Measurements from ENCODE around the gene RPN2.
"Not testable (repeated sequence)": the region's sequence is repeated elsewhere in the genome, so short reads cannot be mapped to it uniquely, and the experiment has no call there.

The RPN2 gene

DNA sequence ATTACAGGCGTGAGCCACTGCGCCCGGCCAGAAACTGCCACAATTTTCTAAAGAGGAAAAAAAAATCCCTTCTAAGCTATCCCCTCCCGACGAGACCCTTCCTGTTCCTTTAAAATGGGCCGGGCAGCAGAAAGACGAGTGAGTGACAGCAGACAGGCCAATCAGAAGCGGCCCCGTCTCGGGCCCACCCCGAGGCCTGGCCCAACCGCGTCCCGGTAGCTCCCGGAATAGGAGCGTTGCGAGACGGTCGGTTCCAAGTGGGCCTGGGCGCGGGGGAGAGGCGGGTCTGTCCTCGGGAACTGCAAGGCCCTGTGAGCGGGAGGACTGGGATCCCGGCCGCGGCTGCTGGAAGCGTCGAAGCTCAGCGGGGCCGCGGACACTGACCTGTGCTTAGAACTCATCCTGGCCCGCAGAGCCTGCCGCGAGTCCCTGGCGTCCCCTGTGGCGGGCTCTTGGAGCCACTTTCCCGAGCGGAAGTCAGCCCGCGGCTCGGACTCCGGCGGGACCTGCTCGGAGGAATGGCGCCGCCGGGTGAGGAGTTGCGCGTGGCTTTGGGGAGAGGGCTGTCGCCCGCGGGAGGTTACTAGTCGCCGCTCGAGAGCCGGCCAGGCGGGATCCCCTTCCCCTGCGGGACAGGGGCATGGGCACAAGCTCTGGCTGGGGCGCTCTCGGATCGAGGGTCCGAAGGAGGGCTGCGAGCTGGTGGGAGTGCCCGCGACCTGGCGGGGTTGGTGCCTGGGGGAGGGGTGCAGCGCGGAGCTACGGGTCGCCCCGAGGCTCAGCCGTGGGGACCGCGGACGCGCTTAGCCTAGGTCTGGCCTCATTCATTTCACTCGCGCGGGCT lies at the start of gene RPN2, which contains the start of gene MROH8:
Gene RPN2 (plus strand): TSS at position 492 of the 844 bp plus-strand sequence. CDS start 27 bp downstream, at position 519.
Gene MROH8 (minus strand): TSS at position 710 of the 844 bp plus-strand sequence.
- DNase-seq (ENCODE audit: low read depth) = peak; percentile 99

DNA sequence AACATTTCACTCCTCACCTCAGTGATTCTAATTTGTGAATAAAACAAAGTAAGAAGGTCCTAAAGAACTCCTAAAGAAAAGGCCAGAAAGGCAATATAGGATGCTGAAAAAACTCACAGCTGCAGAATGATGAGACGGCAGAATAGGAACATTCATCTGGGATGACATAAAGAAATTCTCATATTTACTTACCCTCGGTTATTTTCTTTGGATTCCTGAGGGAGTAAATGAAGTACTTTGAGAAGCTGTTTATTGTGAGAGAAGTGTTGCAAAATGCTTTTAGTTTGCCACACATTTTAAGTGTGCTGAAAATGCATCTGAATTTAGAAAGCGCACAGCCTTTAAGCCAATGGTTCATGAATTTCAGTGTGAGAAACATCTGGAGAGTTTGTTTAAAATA lies 47.6 kb upstream of the RPN2 start:
- no peak for DNase-seq (ENCODE audit: low read depth)

DNA sequence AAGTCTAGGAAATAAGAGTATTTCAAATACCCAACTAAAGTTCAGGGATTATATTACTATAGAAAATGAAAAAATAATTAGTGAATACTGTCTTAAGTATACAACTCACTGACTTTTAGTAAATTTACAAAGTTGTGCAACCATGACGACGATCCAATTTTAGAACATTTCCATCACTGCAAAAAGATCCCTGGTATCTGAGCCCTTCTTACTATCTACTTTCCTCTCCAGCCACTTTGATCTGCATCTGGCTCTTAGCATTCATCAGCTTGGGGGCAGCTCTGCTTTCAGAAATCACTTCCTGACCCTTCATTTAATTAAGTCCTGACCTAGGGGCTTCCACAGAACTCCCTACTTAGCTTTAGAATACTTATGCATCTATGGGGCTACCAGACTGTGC lies 45.2 kb upstream of the RPN2 start:
- no peak for DNase-seq (ENCODE audit: low read depth)

DNA sequence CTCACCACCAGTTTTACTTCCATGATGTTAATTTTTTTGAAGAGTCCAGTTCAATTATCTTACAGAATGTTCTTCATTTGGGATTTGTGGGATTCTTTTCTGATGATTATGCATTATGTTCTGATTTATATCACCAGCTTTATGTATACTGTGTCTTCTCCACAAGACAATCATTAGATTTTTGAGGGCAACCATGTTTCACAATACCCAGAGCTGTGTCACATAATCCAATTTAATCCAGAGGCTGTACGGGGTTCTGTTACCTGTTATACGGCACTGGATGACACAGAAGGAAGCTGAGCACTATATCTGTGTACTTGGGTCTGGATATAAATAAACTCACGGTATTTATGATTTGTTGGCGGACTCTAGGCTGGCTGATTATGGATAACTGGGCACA lies 41.6 kb upstream of the RPN2 start:
- DNase-seq (ENCODE audit: low read depth) = no peak

DNA sequence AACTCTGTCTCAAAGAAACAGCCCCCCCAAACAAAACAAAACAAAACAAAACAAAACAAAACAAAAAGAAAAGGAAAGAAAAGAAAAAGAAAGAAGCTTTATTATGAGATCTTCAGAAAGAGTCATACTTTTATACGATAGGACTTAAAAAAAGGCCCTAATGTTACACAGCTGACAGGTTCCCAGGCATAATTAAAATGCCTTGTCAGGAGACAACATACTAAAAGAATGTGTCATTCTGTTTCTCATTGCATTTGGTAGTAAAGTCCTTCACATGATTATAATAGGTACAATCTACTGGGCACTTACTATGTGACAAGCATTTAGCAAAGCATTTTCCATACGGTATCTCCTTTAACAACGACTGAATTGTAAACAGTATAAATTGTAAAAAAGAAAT lies 36.4 kb upstream of the RPN2 start:
- DNase-seq (ENCODE audit: low read depth) = peak; percentile 36

DNA sequence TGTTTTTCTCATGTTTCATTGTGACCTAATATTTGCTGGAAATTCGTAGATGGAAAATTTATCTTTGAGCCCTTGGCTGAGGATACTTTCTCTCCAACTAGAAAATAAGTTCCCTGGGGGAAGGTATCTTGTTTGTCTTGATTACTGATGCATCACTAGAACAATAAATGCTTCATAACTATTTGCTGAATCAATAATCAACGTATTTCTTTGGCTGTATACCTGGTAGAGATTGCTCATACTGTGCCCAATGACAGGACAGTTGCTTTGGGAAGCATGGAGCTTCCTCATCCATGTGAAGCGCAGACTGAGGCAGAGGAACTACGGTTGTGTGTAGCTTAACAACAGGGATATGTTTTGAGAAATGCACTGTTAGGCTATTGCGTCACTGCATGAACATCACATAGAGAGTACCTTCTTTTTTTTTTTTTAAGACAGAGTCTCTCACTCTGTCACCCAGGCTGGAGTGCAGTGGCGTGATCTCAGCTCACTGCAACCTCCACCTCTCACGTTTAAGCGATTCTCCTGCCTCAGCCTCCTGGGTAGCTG lies 34.2 kb upstream of the RPN2 start:
- DNase-seq (ENCODE audit: low read depth) = no peak

DNA sequence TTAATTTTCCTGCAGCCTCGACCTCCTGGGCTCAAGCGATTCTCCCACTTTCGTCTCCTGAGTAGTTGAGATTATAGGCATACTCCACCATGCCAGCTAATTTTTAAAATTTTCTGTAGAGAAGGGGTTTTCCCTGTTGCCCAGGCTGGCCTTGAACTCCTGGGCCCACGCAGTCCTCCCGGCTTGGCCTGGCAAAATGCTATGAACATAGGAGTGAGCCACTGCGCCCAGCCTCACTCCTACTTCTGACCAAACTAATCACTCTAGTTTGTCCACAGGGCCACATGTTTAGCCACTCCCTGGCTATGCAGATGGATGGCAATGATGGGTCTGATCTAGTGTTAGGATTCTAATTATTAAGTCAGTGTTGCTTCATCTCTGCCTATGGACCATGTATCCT lies 31.9 kb upstream of the RPN2 start:
- DNase-seq (ENCODE audit: low read depth) = no peak

DNA sequence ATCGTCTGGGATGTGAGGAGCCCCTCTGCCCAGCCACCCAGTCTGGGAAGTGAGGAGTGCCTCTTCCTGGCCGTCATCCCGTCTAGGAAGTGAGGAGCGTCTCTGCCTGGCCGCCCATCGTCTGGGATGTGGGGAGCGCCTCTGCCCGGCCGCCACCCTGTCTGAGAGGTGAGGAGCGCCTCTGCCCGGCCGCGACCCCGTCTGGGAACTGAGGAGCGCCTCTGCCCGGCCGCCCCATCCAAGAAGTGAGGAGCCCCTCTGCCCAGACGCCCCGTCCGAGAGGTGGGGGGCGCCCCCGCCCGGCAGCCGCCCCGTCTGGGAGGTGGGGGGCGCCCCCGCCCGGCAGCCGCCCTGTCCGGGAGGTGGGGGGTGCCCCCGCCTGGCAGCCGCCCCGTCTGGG lies 28.3 kb upstream of the RPN2 start:
- not testable (repeated sequence) for DNase-seq (ENCODE audit: low read depth)

DNA sequence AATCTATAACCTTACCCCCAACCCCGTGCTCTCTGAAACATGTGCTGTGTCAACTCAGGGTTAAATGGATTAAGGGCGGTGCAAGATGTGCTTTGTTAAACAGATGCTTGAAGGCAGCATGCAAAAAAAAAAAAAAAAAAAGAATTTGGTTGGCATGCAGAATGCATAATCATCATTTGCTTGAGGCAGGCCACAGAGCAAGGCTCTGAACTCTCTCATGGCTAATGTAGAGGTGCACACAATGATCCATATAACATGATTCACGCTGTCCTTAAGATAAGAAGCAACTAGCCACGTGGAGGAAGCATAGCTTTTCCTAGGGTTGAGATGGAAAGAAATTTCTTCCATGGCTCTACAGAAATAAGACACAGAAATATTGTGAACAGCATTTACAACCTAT lies 27.6 kb upstream of the RPN2 start:
- no peak for DNase-seq (ENCODE audit: low read depth)

DNA sequence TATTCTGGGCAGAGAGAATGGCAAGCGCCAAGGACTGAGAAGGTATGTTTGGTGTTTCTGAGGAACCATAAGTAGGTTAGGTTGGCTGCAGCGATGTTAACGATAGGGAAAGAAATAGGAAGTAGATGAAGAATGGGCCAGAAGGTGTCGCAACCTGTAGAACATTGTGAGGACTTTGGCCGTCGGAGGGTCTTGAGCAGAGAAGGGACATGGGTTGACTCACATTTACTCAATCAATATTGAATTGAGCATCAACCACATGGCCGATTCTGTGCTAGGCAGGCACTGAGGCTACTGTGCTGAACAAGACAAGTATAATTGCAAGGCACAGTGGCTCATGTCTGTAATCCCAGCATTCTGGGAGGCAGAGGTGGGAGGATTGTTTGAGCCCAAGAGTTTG lies 26.8 kb upstream of the RPN2 start:
- DNase-seq (ENCODE audit: low read depth) = no peak

DNA sequence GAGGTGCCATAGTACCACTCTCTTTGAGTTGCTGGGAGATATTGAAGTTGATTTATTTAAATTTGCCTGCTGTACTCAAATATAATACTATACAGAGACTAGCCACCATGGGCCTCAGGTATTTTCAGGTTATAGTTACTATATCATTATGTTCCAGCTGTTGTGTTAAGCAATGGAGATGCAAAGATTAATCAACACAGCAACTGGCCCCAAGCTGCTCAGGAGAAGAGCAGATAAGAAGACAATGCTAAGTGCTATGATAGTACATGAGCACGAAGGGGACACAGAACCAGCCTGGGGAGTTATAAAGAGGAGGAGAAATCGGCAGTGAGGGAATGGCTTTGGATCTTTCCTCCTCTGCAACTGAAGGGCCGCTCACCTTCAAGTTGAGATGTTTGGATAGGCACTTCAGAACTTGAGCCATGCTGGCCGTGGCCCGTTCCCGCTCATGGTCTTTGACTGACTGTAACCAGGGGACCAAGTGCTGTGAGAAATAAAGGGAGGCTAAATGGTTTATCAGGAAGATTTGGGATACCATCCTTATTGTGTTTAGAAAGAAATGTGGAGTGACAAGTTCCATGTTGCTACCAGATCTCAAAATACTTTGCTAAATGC lies 24.3 kb upstream of the RPN2 start:
- no peak for DNase-seq (ENCODE audit: low read depth)

DNA sequence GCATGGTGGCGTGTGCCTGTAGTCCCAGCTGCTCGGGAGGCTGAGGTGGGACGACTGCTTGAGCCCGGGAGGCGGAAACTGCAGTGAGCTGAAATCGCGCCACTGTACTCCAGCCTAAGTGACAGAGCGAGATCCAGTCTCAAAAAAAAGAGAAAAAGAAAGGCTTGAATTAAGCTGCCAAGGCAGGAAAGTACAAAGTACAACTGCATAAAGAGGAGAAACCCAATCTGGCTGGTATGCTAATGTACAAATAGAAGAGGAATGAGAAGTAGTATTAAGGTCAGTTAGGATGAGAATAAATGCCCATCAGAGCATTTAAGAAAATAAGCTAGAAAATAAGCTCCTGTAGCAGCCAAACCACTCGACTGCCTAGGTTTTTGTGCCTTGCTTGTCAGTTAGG lies 23.1 kb upstream of the RPN2 start:
- no peak for DNase-seq (ENCODE audit: low read depth)

DNA sequence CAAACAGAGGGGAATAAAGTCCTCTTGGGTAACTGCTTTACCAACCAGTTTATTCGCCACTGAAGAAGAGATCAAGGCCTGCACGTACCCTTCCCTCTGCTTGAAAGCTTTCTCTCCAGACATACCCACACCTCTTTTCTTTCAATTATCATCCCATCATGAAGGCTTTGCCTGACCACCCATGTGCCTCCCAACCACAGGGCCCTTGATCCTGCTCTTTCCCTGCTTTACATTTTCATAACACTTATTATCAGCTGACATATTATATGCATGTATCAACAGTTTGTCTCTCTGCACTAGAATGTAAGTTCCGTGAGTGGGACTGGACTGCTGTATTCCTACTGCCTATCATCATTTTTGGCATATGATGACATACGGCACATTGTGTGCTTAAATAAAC lies 20.9 kb upstream of the RPN2 start:
- DNase-seq (ENCODE audit: low read depth) = no peak

DNA sequence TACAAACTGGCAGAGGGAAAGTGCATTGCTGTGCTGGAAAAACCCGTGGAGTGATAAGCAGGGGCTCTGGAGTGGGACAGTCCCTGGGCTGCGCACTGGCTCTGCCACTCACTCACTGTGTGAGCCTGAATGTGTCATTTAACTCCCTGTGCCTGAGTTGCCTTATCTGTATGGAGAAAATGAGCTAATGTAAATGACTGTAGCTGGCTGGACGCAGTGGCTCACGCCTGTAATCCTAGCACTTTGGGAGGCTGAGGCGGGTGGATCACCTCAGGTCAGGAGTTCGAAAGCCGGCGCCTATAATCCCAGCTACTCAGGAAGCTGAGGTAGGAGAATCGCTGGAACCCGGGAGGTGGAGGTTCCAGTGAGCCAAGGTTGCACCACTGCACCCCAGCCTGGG lies 18.4 kb upstream of the RPN2 start:
- DNase-seq (ENCODE audit: low read depth) = no peak

DNA sequence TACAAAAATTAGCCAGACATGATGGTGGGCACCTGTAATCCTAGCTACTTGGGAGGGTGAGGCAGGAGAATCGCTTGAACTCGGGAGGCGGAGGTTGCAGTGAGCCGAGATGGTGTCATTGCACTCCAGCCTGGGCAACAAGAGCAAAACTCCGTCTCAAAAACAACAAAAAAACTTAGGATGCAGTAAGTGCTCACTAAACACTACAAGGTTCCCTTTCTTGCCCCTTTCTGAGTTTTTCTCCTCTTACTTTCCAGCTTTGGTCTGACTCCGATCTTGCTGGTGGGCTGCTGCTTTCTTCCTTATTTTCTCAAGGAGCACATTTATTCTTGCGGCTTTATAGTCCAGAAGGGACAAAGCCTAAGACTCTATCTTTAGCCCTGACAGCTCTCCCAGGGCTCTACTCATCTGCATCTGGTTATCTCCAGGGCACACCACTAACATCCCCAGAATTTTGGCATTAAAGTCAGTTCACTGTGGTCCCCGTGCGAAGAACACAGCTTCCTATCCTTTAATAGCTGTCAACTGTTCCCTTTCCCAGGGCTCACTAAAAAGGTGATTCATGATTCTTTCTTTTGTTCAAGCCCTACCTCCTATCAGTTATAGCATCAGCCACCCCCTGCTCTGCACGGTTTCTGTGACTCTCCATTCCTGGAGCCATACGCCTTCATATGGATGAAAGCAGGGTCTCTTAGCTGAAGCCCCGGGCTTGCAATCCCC lies 17.1 kb upstream of the RPN2 start:
- no peak for DNase-seq (ENCODE audit: low read depth)

DNA sequence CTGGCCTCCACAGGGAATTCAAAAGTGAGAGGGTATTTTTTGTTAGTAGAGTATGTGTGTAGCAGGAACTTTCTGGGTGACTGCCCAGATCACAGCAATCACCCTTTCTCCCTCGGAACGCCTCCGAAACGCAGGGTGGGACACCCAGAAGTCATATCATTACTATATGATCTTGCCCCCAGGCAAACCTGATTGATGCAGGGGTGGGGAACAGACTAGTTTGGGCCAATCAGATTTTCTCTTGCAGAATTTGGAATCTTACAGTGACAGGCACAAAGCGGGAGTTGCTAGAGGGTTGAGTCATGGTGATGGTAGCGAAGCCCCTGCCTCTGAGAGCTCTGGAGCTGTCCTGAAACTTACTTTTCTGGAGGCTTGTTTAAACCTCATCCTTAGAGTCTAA lies 16.5 kb upstream of the RPN2 start:
- DNase-seq (ENCODE audit: low read depth) = no peak

DNA sequence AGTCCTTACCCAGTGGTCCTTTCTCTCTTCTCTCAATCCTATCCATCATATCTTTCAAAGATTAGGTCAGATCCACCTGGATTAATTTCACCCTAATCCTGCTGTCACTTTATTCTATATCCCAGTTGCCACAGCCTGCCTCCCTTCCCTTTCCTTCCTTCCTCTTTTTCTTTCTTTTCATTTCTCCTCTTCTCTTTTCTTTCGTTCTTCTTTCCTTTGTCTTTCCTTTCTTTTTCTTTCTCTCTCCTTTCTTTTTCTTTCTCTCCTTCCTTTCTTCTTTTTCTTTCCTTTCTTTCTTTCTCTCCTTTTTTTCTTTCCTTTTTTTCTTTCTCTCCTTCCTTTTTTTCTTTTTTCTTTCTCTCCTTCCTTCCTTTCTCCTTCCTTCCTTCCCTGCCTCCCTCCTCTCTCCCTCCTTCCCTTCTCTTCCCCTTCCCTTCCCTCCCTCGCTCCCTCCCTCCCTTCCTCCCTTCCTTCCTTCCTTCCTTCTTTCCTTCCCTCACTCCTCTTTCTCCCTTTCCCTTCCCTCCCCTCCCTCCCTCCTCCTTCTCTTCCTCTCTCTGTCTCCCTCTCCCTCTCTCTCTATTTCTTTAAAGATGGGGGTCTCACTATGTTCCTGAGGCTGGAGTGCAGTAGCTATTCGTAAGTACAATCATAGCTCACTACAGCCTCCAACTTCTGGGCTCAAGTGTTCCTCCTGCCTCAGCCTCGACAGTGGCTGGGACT lies 15.1 kb upstream of the RPN2 start:
- no peak for DNase-seq (ENCODE audit: low read depth)

DNA sequence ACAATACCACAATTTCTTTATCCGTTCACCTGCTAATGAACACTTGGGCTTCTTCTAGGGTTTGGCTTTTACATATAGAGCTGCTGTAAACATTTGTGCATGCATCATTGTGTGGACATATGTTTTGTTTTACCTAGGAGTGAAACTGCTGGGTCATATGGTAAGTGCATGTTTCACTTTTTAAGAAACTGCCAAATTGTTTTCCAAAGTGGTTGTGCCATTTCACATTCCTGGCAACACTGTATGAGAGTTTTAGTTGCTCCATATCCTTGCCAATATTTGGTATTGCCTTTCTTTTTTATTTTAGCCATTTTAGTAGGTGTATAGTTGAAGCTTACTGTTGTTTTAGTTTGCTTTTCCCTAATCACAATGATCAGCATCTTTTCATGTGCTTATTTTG lies 14.1 kb upstream of the RPN2 start:
- DNase-seq (ENCODE audit: low read depth) = no peak

DNA sequence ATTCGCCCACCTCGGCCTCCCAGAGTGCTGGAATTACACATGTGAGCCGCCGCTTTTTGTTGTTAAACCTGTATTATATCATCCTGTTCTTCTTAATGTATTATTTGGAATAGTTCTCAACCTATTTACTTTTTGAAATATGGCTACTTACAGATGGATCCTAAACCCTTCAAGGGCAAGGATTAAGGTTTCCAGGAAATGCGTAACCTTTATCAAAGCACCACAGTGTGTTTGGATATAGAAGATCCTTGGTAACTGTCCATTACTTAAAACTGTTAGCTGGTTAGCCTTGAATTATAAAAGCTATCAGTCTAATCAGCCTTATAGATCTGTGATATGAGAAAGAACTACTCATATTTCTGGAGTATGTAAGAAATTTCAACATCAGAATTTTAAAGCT lies 12.3 kb upstream of the RPN2 start:
- no peak for DNase-seq (ENCODE audit: low read depth)

DNA sequence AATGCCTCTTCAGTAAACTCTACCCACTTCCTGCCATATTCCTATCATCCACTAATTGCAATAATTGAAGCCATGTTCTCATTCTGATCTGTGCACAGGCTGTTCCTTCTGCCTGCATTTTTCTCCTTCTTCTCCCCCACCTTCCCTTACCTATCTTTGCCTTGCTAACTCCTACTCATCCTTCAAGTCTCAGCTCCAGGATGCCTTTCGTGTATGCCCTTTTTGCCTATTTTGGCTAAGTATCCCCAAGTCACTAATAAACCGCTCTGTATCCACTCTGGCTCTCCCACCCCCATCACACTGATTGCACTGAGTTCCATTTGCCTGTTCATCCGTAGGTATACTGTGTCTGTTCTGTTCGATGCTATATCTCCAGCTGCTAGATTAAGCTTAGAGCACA lies 6.3 kb upstream of the RPN2 start:
- no peak for DNase-seq (ENCODE audit: low read depth)

DNA sequence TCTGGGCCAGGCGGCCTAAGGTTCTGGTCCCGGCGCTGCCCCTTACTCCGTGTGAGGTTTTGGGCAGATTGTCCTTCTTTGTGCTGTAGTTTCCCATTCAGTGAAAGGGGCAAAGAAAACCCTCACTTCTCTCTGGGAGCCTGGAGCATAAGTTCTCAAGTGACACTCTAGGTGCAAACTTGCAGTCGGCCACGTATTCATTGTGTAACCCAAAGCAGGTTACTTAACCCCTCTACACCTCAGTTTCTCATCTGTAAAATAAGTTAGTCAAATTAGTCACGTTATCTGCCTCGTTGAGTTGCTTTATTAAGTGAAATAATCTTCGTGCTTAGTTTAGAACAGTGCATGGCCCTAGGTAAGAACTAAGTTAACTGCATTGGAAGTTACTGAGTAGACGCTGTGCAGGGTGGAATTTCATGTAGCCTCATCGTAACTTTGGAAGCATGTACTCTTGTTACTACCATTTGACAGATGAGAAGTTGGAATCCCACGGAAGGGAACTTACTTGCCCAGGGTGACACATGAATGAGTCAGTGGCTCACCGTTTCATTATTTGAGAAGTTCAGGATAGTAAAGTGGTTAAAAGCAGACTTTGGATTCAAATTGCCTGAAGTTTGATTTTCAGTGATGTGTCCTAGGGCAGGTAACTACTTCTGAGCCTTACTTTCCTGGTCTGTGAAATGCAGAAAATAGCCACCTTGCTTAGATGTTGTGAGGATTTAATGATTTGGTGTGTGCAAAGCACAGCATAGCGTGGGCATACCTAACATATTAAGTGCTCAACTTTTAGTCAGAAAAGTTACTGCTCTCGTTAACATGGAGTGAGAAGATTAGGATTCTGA lies 774 bp downstream of the RPN2 start:
- DNase-seq (ENCODE audit: low read depth) = peak; percentile 87
